ENCODE data around the gene DGKG. TPM values are rescaled to one million over a fixed set of nuclear protein-coding genes. Genes with fewer than 3 reads are reported as not detected.

Gene DGKG
- total RNA-seq, 1 donor from 2014 or later = 1.0 TPM

GRCh38 chr3:186360779-186361178 is 1.3 kb downstream of the DGKG start:
- TF ChIP-seq, protein P1, sequence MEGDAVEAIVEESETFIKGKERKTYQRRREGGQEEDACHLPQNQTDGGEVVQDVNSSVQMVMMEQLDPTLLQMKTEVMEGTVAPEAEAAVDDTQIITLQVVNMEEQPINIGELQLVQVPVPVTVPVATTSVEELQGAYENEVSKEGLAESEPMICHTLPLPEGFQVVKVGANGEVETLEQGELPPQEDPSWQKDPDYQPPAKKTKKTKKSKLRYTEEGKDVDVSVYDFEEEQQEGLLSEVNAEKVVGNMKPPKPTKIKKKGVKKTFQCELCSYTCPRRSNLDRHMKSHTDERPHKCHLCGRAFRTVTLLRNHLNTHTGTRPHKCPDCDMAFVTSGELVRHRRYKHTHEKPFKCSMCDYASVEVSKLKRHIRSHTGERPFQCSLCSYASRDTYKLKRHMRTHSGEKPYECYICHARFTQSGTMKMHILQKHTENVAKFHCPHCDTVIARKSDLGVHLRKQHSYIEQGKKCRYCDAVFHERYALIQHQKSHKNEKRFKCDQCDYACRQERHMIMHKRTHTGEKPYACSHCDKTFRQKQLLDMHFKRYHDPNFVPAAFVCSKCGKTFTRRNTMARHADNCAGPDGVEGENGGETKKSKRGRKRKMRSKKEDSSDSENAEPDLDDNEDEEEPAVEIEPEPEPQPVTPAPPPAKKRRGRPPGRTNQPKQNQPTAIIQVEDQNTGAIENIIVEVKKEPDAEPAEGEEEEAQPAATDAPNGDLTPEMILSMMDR (conservative IDR thresholded peaks at IDR 0.05; ENCODE audit: low read depth, low read length) = no peak
- peak overlapping the region; percentile 14 for H3K4me3 ChIP-seq (ENCODE audit: low read depth, low read length)
- DNase-seq (ENCODE audit: low read depth) = no peak

- TF ChIP-seq, protein P1 (conservative IDR thresholded peaks at IDR 0.05; ENCODE audit: low read depth, low read length) = no peak
- no peak overlapping the region for H3K4me3 ChIP-seq (ENCODE audit: low read depth, low read length)
- DNase-seq (ENCODE audit: low read depth) = no peak
Measured at GRCh38 chr3:186359078-186359477, 3.0 kb downstream of the DGKG start.

GRCh38 chr3:186356152-186356551 is 5.9 kb downstream of the DGKG start:
- no peak overlapping the region for H3K4me3 ChIP-seq (ENCODE audit: low read depth, low read length)
- no peak for DNase-seq (ENCODE audit: low read depth)
- TF ChIP-seq, protein P1 (conservative IDR thresholded peaks at IDR 0.05; ENCODE audit: low read depth, low read length) = no peak

GRCh38 chr3:186354100-186354499 is 7.9 kb downstream of the DGKG start:
- H3K4me3 ChIP-seq (ENCODE audit: low read depth, low read length) = no peak overlapping the region
- TF ChIP-seq, protein P1 (conservative IDR thresholded peaks at IDR 0.05; ENCODE audit: low read depth, low read length) = no peak
- no peak for DNase-seq (ENCODE audit: low read depth)

DNA sequence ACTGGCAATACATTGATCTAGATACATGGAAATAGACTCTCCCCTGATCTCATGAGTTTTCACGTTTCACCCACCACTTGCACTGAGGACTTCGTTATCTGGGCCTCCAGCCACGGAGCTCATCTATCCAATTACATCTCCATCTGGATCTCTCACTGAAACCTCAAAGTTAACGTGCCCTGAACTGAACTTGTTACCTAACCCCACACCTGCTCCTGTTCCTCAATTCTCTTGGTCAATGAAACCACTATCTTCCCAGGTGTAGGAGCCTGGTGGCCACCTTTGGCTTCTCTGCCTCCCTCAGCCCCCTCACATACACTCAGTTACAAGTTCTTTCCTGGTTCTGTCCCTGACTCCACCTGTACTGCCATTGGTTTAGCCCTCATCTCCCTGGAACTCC is 9.7 kb downstream of the DGKG start:
- H3K4me3 ChIP-seq (ENCODE audit: low read depth, low read length) = no peak overlapping the region
- no peak for DNase-seq (ENCODE audit: low read depth)
- TF ChIP-seq, protein P1 (conservative IDR thresholded peaks at IDR 0.05; ENCODE audit: low read depth, low read length) = no peak

DNA sequence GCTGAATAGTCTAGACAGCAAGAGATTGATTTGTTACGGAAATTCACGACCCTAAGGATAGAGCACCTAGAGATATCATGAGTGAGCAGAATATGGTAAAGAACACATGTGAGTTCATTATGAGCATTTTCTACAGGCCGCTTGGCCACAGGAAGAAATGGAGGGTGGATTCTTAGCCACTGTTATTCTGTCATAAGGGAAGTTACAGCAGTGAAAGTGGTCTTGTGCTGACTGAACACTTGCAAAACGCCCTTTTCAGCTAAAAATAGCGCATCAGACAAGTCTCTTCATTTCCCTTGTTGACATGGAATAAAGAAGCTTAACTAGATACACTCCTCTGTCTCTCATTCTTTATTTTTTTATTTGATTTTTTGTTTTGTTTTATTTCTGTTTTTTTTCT is 19.8 kb downstream of the DGKG start:
- no peak for DNase-seq (ENCODE audit: low read depth)
- TF ChIP-seq, protein P1 (conservative IDR thresholded peaks at IDR 0.05; ENCODE audit: low read depth, low read length) = no peak
- H3K4me3 ChIP-seq (ENCODE audit: low read depth, low read length) = no peak overlapping the region

DNA sequence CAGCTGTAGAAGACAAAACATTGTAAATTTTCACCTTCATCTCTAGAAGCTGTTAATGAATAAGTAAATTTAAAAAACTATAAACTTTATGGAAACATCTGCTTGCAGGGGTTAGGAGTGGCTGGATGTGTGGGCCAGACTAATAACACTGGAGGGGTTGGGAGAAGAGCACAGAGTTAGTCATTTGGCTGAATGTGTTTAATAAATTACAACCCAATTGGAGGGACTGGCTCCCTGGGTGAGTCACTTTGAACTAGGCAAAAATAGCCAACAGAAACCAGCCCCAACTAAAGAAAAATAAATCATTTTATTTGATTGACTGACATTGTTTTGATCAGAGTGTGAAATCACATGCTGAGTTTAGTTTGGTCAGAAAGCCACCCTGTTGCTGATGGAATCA is 21.8 kb downstream of the DGKG start:
- DNase-seq (ENCODE audit: low read depth) = peak; percentile 12
- H3K4me3 ChIP-seq (ENCODE audit: low read depth, low read length) = no peak overlapping the region
- TF ChIP-seq, protein P1 (conservative IDR thresholded peaks at IDR 0.05; ENCODE audit: low read depth, low read length) = no peak
